Upper lobe of right lung (tissue), 1 donor: Measurements from ENCODE around the gene CFAP46. TPM values are rescaled to one million over a fixed set of nuclear protein-coding genes. Genes with fewer than 3 reads are reported as not detected.

Source experiments
- ATAC-seq: fragments of 200-7000 bp; cut with Tn5 transposase; one replicate; pipeline ENCODE4 v1.9.1; 2020; ENCODE audit warnings: mild to moderate bottlenecking, moderate library complexity
- DNase-seq: peaks from one replicate; pipeline ENCODE4 v3.0.0-alpha.2; 2020
- H3K27ac ChIP-seq: fragments of 200-600 bp; one replicate; pipeline ENCODE4 v1.8.0; 2022
- H3K27me3 ChIP-seq: fragments of 200-600 bp; one replicate; pipeline ENCODE4 v1.8.0; 2022; ENCODE audit warnings: mild to moderate bottlenecking
- H3K36me3 ChIP-seq: fragments of 200-600 bp; one replicate; pipeline ENCODE4 v1.8.0; 2022
- H3K4me1 ChIP-seq: fragments of 200-600 bp; one replicate; pipeline ENCODE4 v1.8.0; 2022
- H3K4me3 ChIP-seq: fragments of 200-600 bp; one replicate; pipeline ENCODE4 v1.8.0; 2022; ENCODE audit warnings: mild to moderate bottlenecking
- H3K9me3 ChIP-seq: fragments of 200-600 bp; one replicate; pipeline ENCODE4 v1.8.0; 2022
- CTCF ChIP-seq: fragments of 200-600 bp; IDR thresholded peaks from one replicate; pipeline ENCODE4 v1.8.0; 2022; ENCODE audit warnings: antibody characterized with exemption
- intact Hi-C: fragments of 100-400 bp; cut with DNase I; formaldehyde crosslinking; loops from one replicate; pipeline ENCODE4 v1.11.0; 2022
- total RNA-seq: library from RNA; stranded (reverse); fragmentation: NEBNext Ultra II Directional; extraction: Animal tissue kit (Norgen Biotek cat#: 25700); gene quantifications from one replicate; pipeline ENCODE4 v1.2.1, GENCODE V29; 2021
- donor health status: DM: no; HTN: yes; CAD: no; lungs with severe emphysema.

The CFAP46 gene
- total RNA-seq, 1 donor from 2014 or later: 0.52 TPM

- ATAC-seq (no peak), DNase-seq (peak; percentile 53)
Observed at GRCh38 chr10:132973903-132974241, 31.5 kb upstream of the CFAP46 start.

GRCh38 chr10:132972986-132973902 is 30.9 kb upstream of the CFAP46 start:
- H3K27me3 ChIP-seq: peaks cover 59% of the 10 kb centered on the region
- ATAC-seq (peak; percentile 5), DNase-seq (peak; percentile 56)
- H3K9me3 ChIP-seq: no peaks in the 10 kb centered on the region
- intact Hi-C loops: no loop called here
- TF ChIP-seq CTCF: no peak
- H3K27ac ChIP-seq: no peak overlapping the region
- no peak overlapping the region for H3K4me3 ChIP-seq
- H3K36me3 ChIP-seq: no peaks in the 10 kb centered on the region
- H3K4me1 ChIP-seq: no peaks in the 10 kb centered on the region

More at GRCh38 chr10:132973903-132974241, 31.5 kb upstream of the CFAP46 start:
- H3K36me3 ChIP-seq: no peaks in the 10 kb centered on the region
- no peaks in the 10 kb centered on the region for H3K9me3 ChIP-seq
- TF ChIP-seq CTCF: no peak
- intact Hi-C loops: no loop called here
- H3K4me3 ChIP-seq: no peak overlapping the region
- no peaks in the 10 kb centered on the region for H3K4me1 ChIP-seq
- H3K27ac ChIP-seq: no peak overlapping the region
- peaks cover 59% of the 10 kb centered on the region for H3K27me3 ChIP-seq

- Histone ChIP-seq H3K27ac (no peak overlapping the region), H3K9me3 (no peaks in the 10 kb centered on the region), H3K36me3 (no peaks in the 10 kb centered on the region), H3K4me1 (no peaks in the 10 kb centered on the region), H3K4me3 (no peak overlapping the region), H3K27me3 (peaks cover 64% of the 10 kb centered on the region)
- no peak for ATAC-seq
- intact Hi-C loops: no loop called here
- peak; percentile 45 for DNase-seq
- TF ChIP-seq CTCF: no peak
Observed at GRCh38 chr10:132972149-132972985, 30.0 kb upstream of the CFAP46 start.

GRCh38 chr10:132971448-132972148 is 29.2 kb upstream of the CFAP46 start:
- Histone ChIP-seq H3K27ac (no peak overlapping the region), H3K4me1 (no peaks in the 10 kb centered on the region), H3K4me3 (no peak overlapping the region), H3K27me3 (peaks cover 64% of the 10 kb centered on the region), H3K36me3 (no peaks in the 10 kb centered on the region), H3K9me3 (no peaks in the 10 kb centered on the region)
- no peak for TF ChIP-seq CTCF
- peak; percentile 58 for DNase-seq
- no peak for ATAC-seq
- intact Hi-C loops: no loop called here

GRCh38 chr10:132970641-132971438 is 28.5 kb upstream of the CFAP46 start:
- intact Hi-C loops: no loop called here
- Histone ChIP-seq H3K27me3 (peaks cover 61% of the 10 kb centered on the region), H3K36me3 (no peaks in the 10 kb centered on the region), H3K4me3 (no peak overlapping the region), H3K27ac (no peak overlapping the region), H3K9me3 (no peaks in the 10 kb centered on the region), H3K4me1 (no peaks in the 10 kb centered on the region)
- ATAC-seq: peak; percentile 33
- peak; percentile 56 for DNase-seq
- no peak for TF ChIP-seq CTCF
